Breast epithelium (tissue), 4 donors: ENCODE measurements around the gene JMJD8. TPM values are rescaled to one million over a fixed set of nuclear protein-coding genes. Genes with fewer than 3 reads are reported as not detected.

Experiments
- DNase-seq, 2 donors: peaks; one replicate each; pipeline ENCODE4 v3.0.0-alpha.2; 2019; ENCODE audit warnings: low spot score in 2 of 2
- H3K27ac ChIP-seq, 2 donors: fragments of 200-600 bp; sonication (generic) in 1 of 2; one replicate each; pipeline ENCODE4 v1.5.1; 2016 to 2019; ENCODE audit warnings: mild to moderate bottlenecking in 1 of 2
- H3K27me3 ChIP-seq, 2 donors: fragments of 200-600 bp; sonication (generic) in 1 of 2; one replicate each; pipeline versions ENCODE4 v1.5.1 to v1.6.0; 2017 to 2019; ENCODE audit warnings: control low read depth in 1 of 2, mild to moderate bottlenecking in 1 of 2
- H3K36me3 ChIP-seq: fragments of 200-600 bp; one replicate; pipeline ENCODE4 v1.5.1; 2019
- H3K4me1 ChIP-seq, 2 donors: fragments of 200-600 bp; sonication (generic); one replicate each; pipeline ENCODE4 v1.5.1; 2016 to 2019; ENCODE audit warnings: control low read depth in 1 of 2
- H3K4me3 ChIP-seq, 3 donors: fragments of 200-600 bp; sonication (generic); 1 replicate in 2 of 3; 2 replicates in 1 of 3; pipeline ENCODE4 v1.5.1; 2016 to 2019; ENCODE audit warnings: mild to moderate bottlenecking in 3 of 3, moderate library complexity in 2 of 3
- H3K9me3 ChIP-seq, 2 donors: fragments of 200-600 bp; sonication (generic) in 1 of 2; one replicate each; pipeline ENCODE4 v1.5.1; 2016 to 2019; ENCODE audit warnings: control low read depth in 1 of 2
- CTCF ChIP-seq, 3 donors: fragments of 450-650 bp; IDR thresholded peaks; one replicate each; pipeline ENCODE4 v1.5.1; 2016 to 2017; ENCODE audit warnings: antibody characterized with exemption in 3 of 3, mild to moderate bottlenecking in 3 of 3, moderate library complexity in 3 of 3
- POLR2A ChIP-seq: fragments of 450-650 bp; IDR thresholded peaks from one replicate; pipeline ENCODE4 v1.6.1; 2016; ENCODE audit warnings: antibody characterized with exemption, mild to moderate bottlenecking, moderate library complexity
- POLR2AphosphoS5 ChIP-seq, 3 donors: sonication (generic); formaldehyde crosslinking; IDR thresholded peaks; one replicate each; pipeline ENCODE4 v1.6.1; 2017; ENCODE audit warnings: antibody characterized with exemption in 3 of 3
- intact Hi-C: fragments of 100-400 bp; cut with DNase I; formaldehyde crosslinking; loops from one replicate; pipeline ENCODE4 v1.15.1; 2023; ENCODE audit warnings: low total_unique reads
- total RNA-seq, 3 donors: library from RNA; depleted of rRNA; stranded (reverse); fragments of >200 nt; gene quantifications; one replicate each; pipeline ENCODE4 v1.1.0, GENCODE V29; 2016

Gene JMJD8
- total RNA-seq, 3 donors from 2014 or later: 67.2 to 83.4 (median 67.5) TPM

- peak overlapping the region; percentile 33 to 94 for H3K27ac ChIP-seq
- H3K4me3 ChIP-seq: no peak overlapping the region
- DNase-seq: no peak
- H3K27me3 ChIP-seq: no peaks in the 10 kb centered on the region
- no peaks in the 10 kb centered on the region for H3K36me3 ChIP-seq
- peaks cover 12 to 39% of the 10 kb centered on the region in 2 donors for H3K4me1 ChIP-seq
- intact Hi-C loops: no loop called here
- TF ChIP-seq POLR2AphosphoS5 (IDR thresholded peaks at IDR 0.05) (no peak), POLR2A (no peak)
- H3K9me3 ChIP-seq: no peaks in the 10 kb centered on the region
Observed at GRCh38 chr16:646679-647172, 37.4 kb downstream of the JMJD8 start.

- Histone ChIP-seq H3K27me3 (no peaks in the 10 kb centered on the region), H3K36me3 (no peaks in the 10 kb centered on the region), H3K9me3 (no peaks in the 10 kb centered on the region), H3K4me1 (peaks cover 12 to 39% of the 10 kb centered on the region in 2 donors), H3K27ac (peak overlapping the region; percentile 21 to 94), H3K4me3 (no peak overlapping the region)
- TF ChIP-seq POLR2AphosphoS5 (IDR thresholded peaks at IDR 0.05) (no peak), CTCF (IDR thresholded peaks at IDR 0.05) (no peak), POLR2A (no peak)
- no peak for DNase-seq
- intact Hi-C loops: no loop called here
Observed at GRCh38 chr16:645852-646678, 38.1 kb downstream of the JMJD8 start.

- H3K27me3 ChIP-seq: no peaks in the 10 kb centered on the region
- H3K27ac ChIP-seq: no peak overlapping the region
- DNase-seq: no peak
- no peaks in the 10 kb centered on the region for H3K9me3 ChIP-seq
- peaks cover 4 to 30% of the 10 kb centered on the region in 2 donors for H3K4me1 ChIP-seq
- TF ChIP-seq CTCF (IDR thresholded peaks at IDR 0.05) (no peak), POLR2AphosphoS5 (IDR thresholded peaks at IDR 0.05) (no peak)
- intact Hi-C loops: no loop called here
- H3K4me3 ChIP-seq: no peak overlapping the region
- H3K36me3 ChIP-seq: no peaks in the 10 kb centered on the region
Observed at GRCh38 chr16:644556-644955, 39.6 kb downstream of the JMJD8 start.

- no peaks in the 10 kb centered on the region for H3K9me3 ChIP-seq
- intact Hi-C loops: no loop called here
- H3K36me3 ChIP-seq: no peaks in the 10 kb centered on the region
- peaks cover 1 to 25% of the 10 kb centered on the region in 2 donors for H3K4me1 ChIP-seq
- TF ChIP-seq POLR2AphosphoS5 (IDR thresholded peaks at IDR 0.05) (no peak), CTCF (IDR thresholded peaks at IDR 0.05) (no peak), POLR2A (no peak)
- peak overlapping the region; percentile 75 to 88 for H3K27ac ChIP-seq
- DNase-seq: no peak
- H3K4me3 ChIP-seq: peak overlapping the region in 2 of 3 donors; percentile 79 to 94
- no peaks in the 10 kb centered on the region for H3K27me3 ChIP-seq
Observed at GRCh38 chr16:643050-643368, 41.1 kb downstream of the JMJD8 start.

GRCh38 chr16:642189-643049, 41.7 kb downstream of the JMJD8 start:
- Histone ChIP-seq H3K27me3 (no peaks in the 10 kb centered on the region), H3K4me3 (peak overlapping the region; percentile 65 to 94 (median 79)), H3K9me3 (no peaks in the 10 kb centered on the region), H3K4me1 (peaks cover 0 to 19% of the 10 kb centered on the region in 2 donors), H3K36me3 (no peaks in the 10 kb centered on the region), H3K27ac (peak overlapping the region; percentile 75 to 88)
- no peak for TF ChIP-seq POLR2A
- no peak for TF ChIP-seq CTCF (IDR thresholded peaks at IDR 0.05)
- no peak for TF ChIP-seq POLR2AphosphoS5 (IDR thresholded peaks at IDR 0.05)
- intact Hi-C loops: no loop called here
- no peak for DNase-seq
